Measurements from ENCODE around the gene GLO1. TPM values are rescaled to one million over a fixed set of nuclear protein-coding genes. Genes with fewer than 3 reads are reported as not detected.

GLO1 gene
- polyA plus RNA-seq, 1 experiment: 41.9 TPM

DNA sequence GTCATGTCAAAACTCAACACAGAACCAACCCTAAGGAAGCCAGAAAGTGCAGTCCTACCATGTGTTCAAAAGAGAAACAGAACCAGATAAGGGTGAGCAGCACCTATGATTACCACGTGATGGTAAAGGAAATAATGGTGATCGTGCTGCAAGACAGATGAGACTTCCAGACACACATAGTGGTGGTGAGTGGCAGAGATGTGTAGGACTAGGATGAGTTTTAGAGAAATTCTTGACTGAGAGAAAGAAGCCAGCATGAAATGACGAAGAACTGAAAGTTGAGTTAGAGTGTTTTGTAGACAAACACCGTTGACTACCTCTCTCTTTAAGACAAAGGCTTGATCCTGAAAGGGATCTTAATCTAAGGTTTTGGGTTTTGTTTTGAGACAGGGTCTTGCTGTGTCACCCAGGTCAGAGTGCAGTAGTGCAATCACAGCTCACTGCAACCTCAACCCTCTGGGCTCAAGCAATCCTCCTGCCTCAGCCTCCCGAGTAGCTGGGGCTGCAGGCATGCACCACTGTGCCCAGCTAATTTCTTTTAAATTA lies 52.7 kb downstream of the GLO1 start:
- no peak for TF ChIP-seq CTCF (IDR thresholded peaks at IDR 0.05; ENCODE audit: insufficient read depth, low read depth, low read length)
- H3K27me3 ChIP-seq (ENCODE audit: control insufficient read depth, insufficient read depth, low read length): no peaks in the 10 kb centered on the region
- no peak for DNase-seq (ENCODE audit: low read depth)
- ChIA-PET CTCF (interaction anchor here (0.6 kb wide), 1 partner anchor 1258 kb away, joined by 3 read pairs; no protein-coding TSS in a partner anchor), POLR2A (no interaction called here)
- H3K4me3 ChIP-seq (ENCODE audit: low read depth, low read length): no peak overlapping the region
- no peaks in the 10 kb centered on the region for H3K36me3 ChIP-seq (ENCODE audit: control insufficient read depth, insufficient read depth, low read length)

- Histone ChIP-seq H3K4me3 (ENCODE audit: low read depth, low read length) (no peak overlapping the region), H3K36me3 (ENCODE audit: control insufficient read depth, insufficient read depth, low read length) (no peaks in the 10 kb centered on the region), H3K27me3 (ENCODE audit: control insufficient read depth, insufficient read depth, low read length) (no peaks in the 10 kb centered on the region)
- DNase-seq (ENCODE audit: low read depth): no peak
- TF ChIP-seq CTCF (IDR thresholded peaks at IDR 0.05; ENCODE audit: insufficient read depth, low read depth, low read length): no peak
- CTCF ChIA-PET: no interaction called here
- POLR2A ChIA-PET: no interaction called here
Measured at GRCh38 chr6:38649744-38650143, 53.2 kb downstream of the GLO1 start.

DNA sequence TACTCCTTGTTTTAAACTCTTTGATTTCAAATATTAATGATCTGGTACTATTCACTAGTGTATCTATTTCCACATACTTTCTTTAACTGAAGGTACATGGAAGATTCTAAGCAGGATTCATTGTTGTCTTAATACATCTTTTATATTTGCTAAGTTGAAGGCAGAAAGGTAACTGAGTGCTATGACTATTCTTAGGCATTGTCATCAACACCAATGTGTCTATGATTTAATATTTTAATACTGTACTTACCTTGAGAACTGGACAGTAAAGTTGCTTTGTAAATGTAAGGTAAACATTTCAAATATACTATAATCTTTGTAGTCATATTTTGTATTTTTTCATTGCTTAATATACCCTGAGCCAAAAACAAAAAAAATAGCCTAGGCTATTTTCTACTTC lies 54.3 kb downstream of the GLO1 start:
- ChIA-PET CTCF (interaction anchor here (1.0 kb wide), 1 partner anchor 16 kb away, joined by 3 read pairs; no protein-coding TSS in a partner anchor), POLR2A (no interaction called here)
- Histone ChIP-seq H3K36me3 (ENCODE audit: control insufficient read depth, insufficient read depth, low read length) (no peaks in the 10 kb centered on the region), H3K27me3 (ENCODE audit: control insufficient read depth, insufficient read depth, low read length) (no peaks in the 10 kb centered on the region), H3K4me3 (ENCODE audit: low read depth, low read length) (no peak overlapping the region)
- TF ChIP-seq CTCF (IDR thresholded peaks at IDR 0.05; ENCODE audit: insufficient read depth, low read depth, low read length): no peak
- DNase-seq (ENCODE audit: low read depth): no peak

DNA sequence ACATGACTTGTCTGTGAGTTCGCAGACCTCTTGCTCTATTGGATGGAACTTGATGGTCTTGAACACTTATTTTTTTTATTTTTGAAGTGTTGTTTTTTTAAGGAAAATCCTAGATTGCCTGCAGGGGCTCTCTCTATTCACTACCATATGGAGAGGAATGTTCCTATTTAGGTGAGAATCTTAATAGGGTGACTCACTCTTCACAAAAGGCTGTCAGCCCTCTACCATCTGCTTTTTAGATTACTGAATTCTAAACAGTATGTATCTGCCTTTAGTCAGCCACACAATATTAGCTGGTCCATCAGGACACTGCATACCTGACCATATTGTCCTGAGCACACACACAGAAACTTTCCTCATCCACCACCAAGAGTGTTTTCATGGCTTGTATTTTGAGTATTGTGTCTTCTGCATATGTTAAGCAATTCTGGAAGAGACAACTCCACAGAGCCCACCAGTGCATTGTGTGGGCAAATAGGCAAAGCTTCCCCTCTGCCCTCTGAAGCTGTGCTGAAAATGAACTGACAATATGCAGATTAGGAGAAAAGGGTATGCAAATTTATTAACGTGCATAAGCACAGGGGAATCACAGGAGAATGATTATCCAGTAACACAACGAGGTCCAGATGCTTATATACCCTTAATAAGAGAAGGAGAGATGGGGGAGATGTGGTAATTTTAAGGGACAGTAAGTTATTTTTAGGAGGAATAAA lies 56.6 kb downstream of the GLO1 start:
- no peak for TF ChIP-seq CTCF (IDR thresholded peaks at IDR 0.05; ENCODE audit: insufficient read depth, low read depth, low read length)
- Histone ChIP-seq H3K27me3 (ENCODE audit: control insufficient read depth, insufficient read depth, low read length) (no peaks in the 10 kb centered on the region), H3K4me3 (ENCODE audit: low read depth, low read length) (no peak overlapping the region), H3K36me3 (ENCODE audit: control insufficient read depth, insufficient read depth, low read length) (no peaks in the 10 kb centered on the region; the same call in 1 of the 2 replicates)
- DNase-seq (ENCODE audit: low read depth): peak; percentile 12
- CTCF ChIA-PET: no interaction called here
- POLR2A ChIA-PET: no interaction called here

DNA sequence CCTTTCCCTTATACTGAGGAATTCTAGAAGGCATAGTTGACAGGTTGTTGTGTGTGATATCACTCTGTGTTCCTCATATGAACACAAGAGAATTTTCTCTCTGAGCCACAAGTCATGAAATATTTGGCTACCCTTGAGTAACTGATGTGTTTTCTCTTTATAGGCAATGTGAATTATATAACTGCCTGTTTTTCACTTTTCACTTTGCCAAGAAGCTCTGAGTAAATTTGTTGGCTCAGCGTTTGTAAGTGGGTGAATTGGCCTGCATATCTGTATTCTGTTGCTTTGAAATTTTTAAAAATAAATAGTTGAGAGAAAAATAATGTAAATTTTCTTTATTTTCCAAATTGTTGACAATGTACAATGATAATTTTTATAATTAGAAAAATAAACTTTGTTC lies 58.0 kb downstream of the GLO1 start:
- no peaks in the 10 kb centered on the region for H3K27me3 ChIP-seq (ENCODE audit: control insufficient read depth, insufficient read depth, low read length)
- POLR2A ChIA-PET: no interaction called here
- no peak for DNase-seq (ENCODE audit: low read depth)
- H3K36me3 ChIP-seq (ENCODE audit: control insufficient read depth, insufficient read depth, low read length): no peaks in the 10 kb centered on the region; the same call in 1 of the 2 replicates
- no peak for TF ChIP-seq CTCF (IDR thresholded peaks at IDR 0.05; ENCODE audit: insufficient read depth, low read depth, low read length)
- CTCF ChIA-PET: no interaction called here
- H3K4me3 ChIP-seq (ENCODE audit: low read depth, low read length): no peak overlapping the region

Data from BJ (cell line).